Kidney epithelial cell (primary cell): ENCODE data around the gene CLECL1. TPM values are rescaled to one million over a fixed set of nuclear protein-coding genes. Genes with fewer than 3 reads are reported as not detected.

Experiments
- DNase-seq: peaks from one replicate; pipeline ENCODE4 v3.0.0-alpha.2; 2010; ENCODE audit warnings: low read depth
- H3K27me3 ChIP-seq: 2 replicates; pipeline ENCODE4 v1.6.0; 2011; ENCODE audit warnings: low read length; ENCODE audit not compliant: control insufficient read depth, insufficient read depth
- H3K36me3 ChIP-seq: 2 replicates; pipeline ENCODE4 v1.5.1; 2011; ENCODE audit warnings: low read length; ENCODE audit not compliant: control insufficient read depth, insufficient read depth
- H3K4me3 ChIP-seq: 2 replicates; pipeline ENCODE4 v1.5.1; 2011; ENCODE audit warnings: low read depth, mild to moderate bottlenecking, control low read depth, low read length
- CTCF ChIP-seq: IDR thresholded peaks from 2 replicates; pipeline ENCODE4 v1.5.1; 2011; ENCODE audit warnings: mild to moderate bottlenecking, moderate library complexity, low read length, control low read depth, inconsistent platforms; ENCODE audit not compliant: insufficient read depth, poor library complexity, severe bottlenecking
- total RNA-seq: library from RNA; depleted of rRNA; stranded (reverse); fragments of >200 nt; gene quantifications from 2 replicates; pipeline ENCODE4 v1.2.3, GENCODE V29; 2015

The CLECL1 gene
- total RNA-seq, 1 donor from 2014 or later, result not detected

GRCh38 chr12:9711664-9712063, 21.2 kb downstream of the CLECL1 start:
- no peak for DNase-seq
- TF ChIP-seq CTCF, result no peak

GRCh38 chr12:9710584-9711375, 22.1 kb downstream of the CLECL1 start:
- Histone ChIP-seq H3K27me3 (no peaks in the 10 kb centered on the region), H3K4me3 (no peak overlapping the region), H3K36me3 (no peaks in the 10 kb centered on the region)
- TF ChIP-seq CTCF, result no peak
- no peak for DNase-seq

More at GRCh38 chr12:9711664-9712063, 21.2 kb downstream of the CLECL1 start:
- H3K4me3 ChIP-seq, result no peak overlapping the region
- H3K36me3 ChIP-seq, result no peaks in the 10 kb centered on the region
- no peaks in the 10 kb centered on the region for H3K27me3 ChIP-seq

DNA sequence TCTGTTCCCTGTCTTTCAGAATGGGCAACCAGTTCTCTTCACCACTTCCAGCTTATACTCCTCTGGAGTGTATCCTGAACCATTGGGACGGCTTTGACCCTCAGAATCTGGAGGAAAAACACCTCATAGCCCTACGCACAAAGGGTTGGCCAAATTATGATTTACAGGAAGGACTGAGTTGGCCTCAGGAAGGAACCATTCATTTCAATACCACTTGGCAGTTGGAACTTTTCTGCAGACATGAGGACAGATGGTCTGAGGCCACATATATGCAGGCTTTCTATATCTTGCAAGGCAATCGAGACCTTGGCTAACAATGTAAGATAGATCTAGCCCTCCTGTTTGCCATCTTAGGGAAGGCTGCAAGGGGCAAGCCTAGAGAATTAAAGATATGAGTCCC, 24.0 kb downstream of the CLECL1 start:
- H3K27me3 ChIP-seq, result no peaks in the 10 kb centered on the region
- DNase-seq, result no peak
- no peak overlapping the region for H3K4me3 ChIP-seq
- no peak for TF ChIP-seq CTCF
- H3K36me3 ChIP-seq, result no peaks in the 10 kb centered on the region

DNA sequence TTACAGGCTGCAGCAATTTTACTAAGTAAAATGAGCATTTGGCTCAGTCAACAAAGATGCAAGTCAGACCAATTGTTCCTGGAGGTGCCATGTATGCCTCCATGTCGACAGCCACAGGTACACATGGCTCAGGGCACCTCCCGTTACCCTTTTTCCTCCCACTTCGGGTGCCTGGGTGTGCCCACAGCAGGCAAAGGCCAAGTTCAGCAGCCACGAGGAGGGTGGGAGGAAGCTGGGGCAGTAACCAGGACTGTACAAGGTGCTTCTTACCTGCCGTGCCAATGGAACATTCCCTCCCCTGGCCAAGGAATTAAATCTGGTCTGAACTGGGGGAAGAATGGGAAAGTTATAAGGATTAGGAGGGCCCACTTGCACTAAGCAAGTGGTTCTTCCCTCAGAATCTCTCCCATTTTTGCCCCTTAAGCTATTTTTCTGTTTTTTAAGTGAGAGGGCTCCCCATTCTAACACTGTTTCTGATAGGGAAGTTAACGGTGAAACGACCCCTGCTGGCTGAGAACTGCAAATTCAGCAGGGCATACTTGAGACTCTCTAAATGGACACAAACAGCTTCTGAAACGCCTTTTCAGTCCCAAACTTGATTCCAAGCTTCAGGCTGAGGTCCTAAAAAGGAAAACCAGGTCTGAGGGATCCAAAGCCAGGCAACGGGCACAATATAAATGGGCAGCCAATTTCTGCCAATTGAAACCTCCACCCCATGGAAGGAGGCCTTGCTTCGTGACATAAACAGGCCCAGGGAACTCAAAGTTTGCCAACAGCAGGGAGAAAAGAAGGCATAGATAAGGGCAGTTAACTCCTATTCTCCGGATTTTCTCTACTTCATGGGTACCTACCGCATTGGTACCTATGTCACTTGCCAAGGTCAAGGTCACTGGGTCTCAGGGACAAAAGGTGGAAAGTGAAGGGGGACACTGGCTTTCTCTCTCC, 24.8 kb downstream of the CLECL1 start:
- Histone ChIP-seq H3K27me3 (no peaks in the 10 kb centered on the region), H3K36me3 (no peaks in the 10 kb centered on the region), H3K4me3 (no peak overlapping the region)
- peak; percentile 85 for TF ChIP-seq CTCF
- DNase-seq, result no peak

- no peaks in the 10 kb centered on the region for H3K27me3 ChIP-seq
- no peak for DNase-seq
- no peak for TF ChIP-seq CTCF
Measured at GRCh38 chr12:9707356-9707755, 25.5 kb downstream of the CLECL1 start.

More at GRCh38 chr12:9707356-9707755, 25.5 kb downstream of the CLECL1 start:
- H3K36me3 ChIP-seq, result no peaks in the 10 kb centered on the region
- H3K4me3 ChIP-seq, result no peak overlapping the region
